ENCODE results near the gene BNIP5. TPM values are rescaled to one million over a fixed set of nuclear protein-coding genes. Genes with fewer than 3 reads are reported as not detected.
"Not testable (repeated sequence)": the region's sequence is repeated elsewhere in the genome, so short reads cannot be mapped to it uniquely, and the experiment has no call there.

BNIP5 gene
- total RNA-seq, 1 donor from 2014 or later, result not detected

- H4K20me1 ChIP-seq (ENCODE audit: low read depth), result no peaks in the 10 kb centered on the region
- H3K4me3 Mint-ChIP-seq, result no peak overlapping the region
- no peaks in the 10 kb centered on the region for H3K36me3 Mint-ChIP-seq
- no peaks in the 10 kb centered on the region for H3K36me3 ChIP-seq
- peak overlapping the region; percentile 53 for H3K4me2 ChIP-seq
- H3K4me1 ChIP-seq, result no peaks in the 10 kb centered on the region
- no peak for DNase-seq (ENCODE audit: low spot score)
- H3F3A ChIP-seq (ENCODE audit: low read depth), result no peaks in the 10 kb centered on the region
- H2AFZ ChIP-seq (replicated peaks), result peak overlapping the region; percentile 70
- no peak overlapping the region for H3K4me3 ChIP-seq
- TF ChIP-seq, protein P1, sequence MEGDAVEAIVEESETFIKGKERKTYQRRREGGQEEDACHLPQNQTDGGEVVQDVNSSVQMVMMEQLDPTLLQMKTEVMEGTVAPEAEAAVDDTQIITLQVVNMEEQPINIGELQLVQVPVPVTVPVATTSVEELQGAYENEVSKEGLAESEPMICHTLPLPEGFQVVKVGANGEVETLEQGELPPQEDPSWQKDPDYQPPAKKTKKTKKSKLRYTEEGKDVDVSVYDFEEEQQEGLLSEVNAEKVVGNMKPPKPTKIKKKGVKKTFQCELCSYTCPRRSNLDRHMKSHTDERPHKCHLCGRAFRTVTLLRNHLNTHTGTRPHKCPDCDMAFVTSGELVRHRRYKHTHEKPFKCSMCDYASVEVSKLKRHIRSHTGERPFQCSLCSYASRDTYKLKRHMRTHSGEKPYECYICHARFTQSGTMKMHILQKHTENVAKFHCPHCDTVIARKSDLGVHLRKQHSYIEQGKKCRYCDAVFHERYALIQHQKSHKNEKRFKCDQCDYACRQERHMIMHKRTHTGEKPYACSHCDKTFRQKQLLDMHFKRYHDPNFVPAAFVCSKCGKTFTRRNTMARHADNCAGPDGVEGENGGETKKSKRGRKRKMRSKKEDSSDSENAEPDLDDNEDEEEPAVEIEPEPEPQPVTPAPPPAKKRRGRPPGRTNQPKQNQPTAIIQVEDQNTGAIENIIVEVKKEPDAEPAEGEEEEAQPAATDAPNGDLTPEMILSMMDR (IDR thresholded peaks at IDR 0.05), result no peak
- no peak for TF ChIP-seq EZH2phosphoT487 (IDR thresholded peaks at IDR 0.05)
- no peak for TF ChIP-seq EZH2 (IDR thresholded peaks at IDR 0.05)
- H3K27ac Mint-ChIP-seq, result no peak overlapping the region
- H3K4me1 Mint-ChIP-seq, result peaks cover 14% of the 10 kb centered on the region
- no peak overlapping the region for H3K27ac ChIP-seq
- H3K9me3 Mint-ChIP-seq, result no peaks in the 10 kb centered on the region
- H3K27me3 Mint-ChIP-seq (ENCODE audit: insufficient read depth, low read depth), result peaks cover 10% of the 10 kb centered on the region
- H3K9ac ChIP-seq, result no peak overlapping the region
- no peaks in the 10 kb centered on the region for H3K79me2 ChIP-seq (ENCODE audit: low read depth)
- no peaks in the 10 kb centered on the region for H3K9me3 ChIP-seq (ENCODE audit: low read depth)
- H3K27me3 ChIP-seq, result peaks cover 29% of the 10 kb centered on the region
These were observed 3.6 kb upstream of the BNIP5 start for GRCh38 chr6:36340306-36340617.

GRCh38 chr6:36339146-36339545, 2.5 kb upstream of the BNIP5 start:
- Mint-ChIP-seq H3K27ac (no peak overlapping the region), H3K4me3 (no peak overlapping the region), H3K4me1 (peaks cover 25% of the 10 kb centered on the region), H3K36me3 (no peaks in the 10 kb centered on the region), H3K9me3 (no peaks in the 10 kb centered on the region), H3K27me3 (ENCODE audit: insufficient read depth, low read depth) (peaks cover 10% of the 10 kb centered on the region)
- Histone ChIP-seq H3K27ac (no peak overlapping the region), H2AFZ (replicated peaks) (no peak overlapping the region), H3F3A (ENCODE audit: low read depth) (no peaks in the 10 kb centered on the region), H3K36me3 (no peaks in the 10 kb centered on the region), H3K4me1 (peaks cover 4% of the 10 kb centered on the region), H4K20me1 (ENCODE audit: low read depth) (no peaks in the 10 kb centered on the region), H3K4me2 (no peak overlapping the region), H3K4me3 (no peak overlapping the region), H3K9me3 (ENCODE audit: low read depth) (no peaks in the 10 kb centered on the region), H3K9ac (no peak overlapping the region), H3K27me3 (peaks cover 29% of the 10 kb centered on the region), H3K79me2 (ENCODE audit: low read depth) (no peaks in the 10 kb centered on the region)
- TF ChIP-seq, protein P1 (IDR thresholded peaks at IDR 0.05), result no peak
- no peak for TF ChIP-seq EZH2phosphoT487 (IDR thresholded peaks at IDR 0.05)
- TF ChIP-seq EZH2 (IDR thresholded peaks at IDR 0.05), result no peak
- DNase-seq (ENCODE audit: low spot score), result no peak

DNA sequence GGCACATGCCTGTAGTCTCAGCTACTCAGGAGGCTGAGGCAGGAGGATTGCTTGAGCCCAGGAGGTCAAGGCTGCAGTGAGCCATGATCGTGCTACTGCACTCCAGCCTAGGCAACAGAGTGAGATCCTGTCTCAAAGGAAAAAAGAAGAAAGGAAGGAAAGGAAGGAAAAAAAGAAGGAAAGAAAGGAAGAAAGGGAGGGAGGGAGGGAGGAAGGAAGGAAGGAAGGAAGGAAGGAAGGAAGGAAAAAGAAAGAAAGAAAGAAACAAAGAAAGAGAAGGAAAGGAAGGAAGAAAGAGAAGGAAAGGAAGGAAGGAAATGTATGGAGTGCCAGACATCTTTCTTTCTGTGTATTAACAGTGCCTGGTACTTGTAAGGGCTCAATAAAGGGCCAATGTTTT, 1.5 kb upstream of the BNIP5 start:
- peaks cover 10% of the 10 kb centered on the region for H3K27me3 Mint-ChIP-seq (ENCODE audit: insufficient read depth, low read depth)
- not testable (repeated sequence) for H3K27ac Mint-ChIP-seq

DNA sequence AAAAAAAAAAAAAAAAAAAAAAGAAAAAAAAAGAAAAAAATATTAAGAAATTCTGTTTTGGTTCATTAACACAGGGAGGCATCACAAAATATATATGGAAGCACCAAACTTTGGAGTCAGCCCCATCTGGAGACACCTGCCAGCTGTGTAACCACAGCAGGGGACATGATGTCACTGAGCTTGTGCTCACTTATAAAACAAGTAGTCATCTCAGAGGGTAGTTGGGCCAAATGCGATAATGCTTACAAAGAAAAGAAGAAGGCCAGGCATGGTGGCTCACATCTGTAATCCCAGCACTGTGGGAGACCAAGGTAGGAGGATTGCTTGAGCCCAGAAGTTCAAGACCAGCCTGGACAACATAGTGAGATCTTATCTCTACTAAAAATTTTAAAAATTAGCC, 1.1 kb upstream of the BNIP5 start:
- H3K27me3 Mint-ChIP-seq (ENCODE audit: insufficient read depth, low read depth), result peaks cover 11% of the 10 kb centered on the region

More for the DNA sequence above, 1.5 kb upstream of the BNIP5 start:
- DNase-seq (ENCODE audit: low spot score); H3K36me3 ChIP-seq; H3K9me3 Mint-ChIP-seq; H3K4me1 ChIP-seq; H3K4me3 ChIP-seq; H3K36me3 Mint-ChIP-seq; H3K4me2 ChIP-seq; H4K20me1 ChIP-seq (ENCODE audit: low read depth); H3K27ac ChIP-seq; H3K4me3 Mint-ChIP-seq; H3K79me2 ChIP-seq (ENCODE audit: low read depth); H2AFZ ChIP-seq (replicated peaks); H3K9ac ChIP-seq; H3F3A ChIP-seq (ENCODE audit: low read depth); H3K9me3 ChIP-seq (ENCODE audit: low read depth): not testable (repeated sequence)
- peaks cover 35% of the 10 kb centered on the region for H3K4me1 Mint-ChIP-seq
- peaks cover 29% of the 10 kb centered on the region for H3K27me3 ChIP-seq

More for the DNA sequence above, 1.1 kb upstream of the BNIP5 start:
- no peaks in the 10 kb centered on the region for H3K9me3 ChIP-seq (ENCODE audit: low read depth)
- Mint-ChIP-seq H3K4me1 (peaks cover 39% of the 10 kb centered on the region), H3K27ac (no peak overlapping the region), H3K4me3 (no peak overlapping the region), H3K36me3 (no peaks in the 10 kb centered on the region), H3K9me3 (no peaks in the 10 kb centered on the region)
- H3K9ac ChIP-seq, result no peak overlapping the region
- no peaks in the 10 kb centered on the region for H4K20me1 ChIP-seq (ENCODE audit: low read depth)
- no peak overlapping the region for H3K4me2 ChIP-seq
- no peak overlapping the region for H3K4me3 ChIP-seq
- H2AFZ ChIP-seq (replicated peaks), result no peak overlapping the region
- H3K4me1 ChIP-seq, result peaks cover 7% of the 10 kb centered on the region
- H3K27me3 ChIP-seq, result peaks cover 29% of the 10 kb centered on the region
- no peaks in the 10 kb centered on the region for H3K36me3 ChIP-seq
- TF ChIP-seq EZH2 (IDR thresholded peaks at IDR 0.05), result no peak
- TF ChIP-seq EZH2phosphoT487 (IDR thresholded peaks at IDR 0.05), result no peak
- TF ChIP-seq, protein P1 (IDR thresholded peaks at IDR 0.05), result no peak
- H3F3A ChIP-seq (ENCODE audit: low read depth), result no peaks in the 10 kb centered on the region
- H3K27ac ChIP-seq, result no peak overlapping the region
- DNase-seq (ENCODE audit: low spot score), result no peak
- no peaks in the 10 kb centered on the region for H3K79me2 ChIP-seq (ENCODE audit: low read depth)
